HEK293T (cell line): ENCODE results near the gene FLVCR1.
"Not testable (repeated sequence)": the region's sequence is repeated elsewhere in the genome, so short reads cannot be mapped to it uniquely, and the experiment has no call there.

ENCODE experiments used
- CTCF ChIA-PET: fragments of 350-600 bp; formaldehyde crosslinking; extraction: SDS; loops from one replicate; lab custom pipeline; 2021; ENCODE audit warnings: antibody characterized with exemption, inconsistent platforms; lab: Yijun Ruan, JAX
- POLR2A ChIA-PET: fragments of 350-600 bp; formaldehyde crosslinking; extraction: SDS; loops from one replicate; lab custom pipeline; 2020; ENCODE audit warnings: antibody characterized with exemption, inconsistent platforms; lab: Yijun Ruan, JAX
- DNase-seq: peaks from one replicate; pipeline ENCODE4 v3.0.0; 2012; ENCODE audit warnings: mixed read lengths; ENCODE audit errors: extremely low spot score
- ARNT ChIP-seq: fragments of 450-650 bp; IDR thresholded peaks from 2 replicates; pipeline ENCODE4 v1.6.1; 2017; ENCODE audit warnings: mild to moderate bottlenecking
- BHLHE40 ChIP-seq: fragments of 450-650 bp; IDR thresholded peaks from 2 replicates; pipeline ENCODE4 v1.6.1; 2016; ENCODE audit warnings: mild to moderate bottlenecking, moderate library complexity, borderline replicate concordance
- CTBP1 ChIP-seq: fragments of 450-650 bp; IDR thresholded peaks from 2 replicates; pipeline ENCODE4 v1.6.1; 2016; ENCODE audit warnings: borderline replicate concordance
- ELF4 ChIP-seq: fragments of 450-650 bp; IDR thresholded peaks from 2 replicates; pipeline ENCODE4 v1.6.1; 2017; ENCODE audit warnings: antibody characterized with exemption
- FOXA1 ChIP-seq: fragments of 450-650 bp; IDR thresholded peaks from 2 replicates; pipeline ENCODE4 v1.6.1; 2016; ENCODE audit warnings: mild to moderate bottlenecking
- FOXK2 ChIP-seq: fragments of 450-650 bp; IDR thresholded peaks from 2 replicates; pipeline ENCODE4 v1.6.1; 2016; ENCODE audit warnings: mild to moderate bottlenecking
- FOXM1 ChIP-seq: fragments of 450-650 bp; IDR thresholded peaks from 2 replicates; pipeline ENCODE4 v1.6.1; 2017; ENCODE audit warnings: mild to moderate bottlenecking, borderline replicate concordance
- HDGF ChIP-seq: fragments of 450-650 bp; IDR thresholded peaks from 2 replicates; pipeline ENCODE4 v1.6.1; 2017; ENCODE audit warnings: antibody characterized with exemption, borderline replicate concordance
- L3MBTL2 ChIP-seq: fragments of 450-650 bp; conservative IDR thresholded peaks from 2 replicates; pipeline ENCODE4 v1.6.1; 2016; ENCODE audit warnings: mild to moderate bottlenecking
- LEF1 ChIP-seq: fragments of 450-650 bp; IDR thresholded peaks from 2 replicates; pipeline ENCODE4 v1.6.1; 2017; ENCODE audit warnings: mild to moderate bottlenecking, borderline replicate concordance
- NFRKB ChIP-seq: fragments of 450-650 bp; IDR thresholded peaks from 2 replicates; pipeline ENCODE4 v1.6.1; 2016; ENCODE audit warnings: mild to moderate bottlenecking, moderate library complexity
- SP1 ChIP-seq: fragments of 450-650 bp; IDR thresholded peaks from 2 replicates; pipeline ENCODE4 v1.6.1; 2017
- SUZ12 ChIP-seq: fragments of 450-650 bp; IDR thresholded peaks from 2 replicates; pipeline ENCODE4 v1.6.1; 2016; ENCODE audit warnings: mild to moderate bottlenecking
- TARDBP ChIP-seq: fragments of 450-650 bp; IDR thresholded peaks from 2 replicates; pipeline ENCODE4 v1.6.1; 2016
- ZNF384 ChIP-seq: fragments of 450-650 bp; IDR thresholded peaks from 2 replicates; pipeline ENCODE4 v1.6.1; 2016
- TF ChIP-seq, protein P1 (sequence below): fragments of 450-650 bp; IDR thresholded peaks from 2 replicates; pipeline ENCODE4 v1.6.1; 2016

The FLVCR1 gene

DNA sequence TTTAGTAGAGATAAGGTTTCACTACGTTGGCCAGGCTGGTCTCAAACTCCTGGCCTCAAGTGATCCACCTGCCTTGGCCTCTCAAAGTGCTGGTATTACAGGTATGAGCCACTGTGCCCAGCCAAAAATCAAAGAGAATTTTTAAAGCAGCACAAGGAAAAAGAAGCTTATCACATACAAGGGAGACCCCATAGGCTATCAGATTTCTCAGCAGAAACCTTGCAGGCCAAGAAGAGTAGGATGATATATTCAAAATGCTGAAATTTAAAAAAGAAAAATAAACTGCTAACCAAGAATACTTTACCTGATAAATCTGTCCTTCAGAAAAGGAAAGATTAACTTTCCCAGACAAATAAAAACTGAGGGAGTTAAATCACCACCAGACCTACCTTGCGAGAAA, 43.2 kb downstream of the FLVCR1 start:
- CTCF ChIA-PET, result no interaction called here
- POLR2A ChIA-PET, result no interaction called here
- TF ChIP-seq CTBP1, result no peak
- TF ChIP-seq L3MBTL2, result 0 out of 2 replicates have a peak, but pooled peaks have one; percentile 7
- no peak for DNase-seq

DNA sequence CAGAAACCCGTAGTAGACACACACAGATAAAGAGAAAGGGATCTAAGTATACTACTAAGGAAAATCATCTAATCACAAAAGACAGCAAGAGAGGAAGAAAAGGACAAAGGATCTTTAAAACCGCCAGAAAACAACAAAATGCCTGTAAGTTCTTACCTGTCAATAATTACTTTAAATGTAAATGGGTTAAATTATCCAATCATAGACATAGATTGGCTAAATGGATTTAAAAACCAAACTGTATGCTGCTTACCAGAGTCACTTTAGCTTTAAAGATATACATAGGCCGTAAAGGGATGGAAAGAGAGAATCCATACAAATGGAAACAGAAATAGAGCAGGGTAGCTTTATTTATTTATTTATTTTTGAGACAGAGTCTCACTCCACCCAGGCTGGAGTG, 44.0 kb downstream of the FLVCR1 start:
- ChIA-PET POLR2A (no interaction called here), CTCF (no interaction called here)
- DNase-seq, result no peak
- TF ChIP-seq BHLHE40 (no peak), HDGF (no peak), ARNT (no peak), SUZ12 (no peak), TARDBP (no peak), FOXM1 (no peak), ELF4 (no peak), FOXA1 (no peak), LEF1 (no peak), ZNF384 (no peak), NFRKB (no peak), SP1 (no peak), FOXK2 (no peak), L3MBTL2 (no peak), CTBP1 (no peak)
- TF ChIP-seq, protein P1, sequence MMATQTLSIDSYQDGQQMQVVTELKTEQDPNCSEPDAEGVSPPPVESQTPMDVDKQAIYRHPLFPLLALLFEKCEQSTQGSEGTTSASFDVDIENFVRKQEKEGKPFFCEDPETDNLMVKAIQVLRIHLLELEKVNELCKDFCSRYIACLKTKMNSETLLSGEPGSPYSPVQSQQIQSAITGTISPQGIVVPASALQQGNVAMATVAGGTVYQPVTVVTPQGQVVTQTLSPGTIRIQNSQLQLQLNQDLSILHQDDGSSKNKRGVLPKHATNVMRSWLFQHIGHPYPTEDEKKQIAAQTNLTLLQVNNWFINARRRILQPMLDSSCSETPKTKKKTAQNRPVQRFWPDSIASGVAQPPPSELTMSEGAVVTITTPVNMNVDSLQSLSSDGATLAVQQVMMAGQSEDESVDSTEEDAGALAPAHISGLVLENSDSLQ, result no peak

DNA sequence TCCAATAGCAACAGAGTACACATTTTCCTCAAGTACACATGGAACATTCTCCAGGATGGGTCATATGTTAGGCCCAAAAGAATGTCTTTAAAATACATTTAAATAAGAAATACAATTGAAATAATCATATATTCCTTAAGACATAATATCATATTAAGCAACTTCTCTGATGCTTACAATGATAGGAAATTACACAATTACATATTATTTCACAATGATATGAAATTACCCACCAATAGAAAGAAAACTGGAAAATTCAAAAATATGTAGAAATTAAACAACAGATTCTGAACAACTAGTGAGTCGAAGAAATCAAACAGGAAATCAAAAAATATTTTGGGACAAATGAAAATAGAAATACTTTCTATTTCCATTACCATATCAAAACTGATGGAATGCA, 45.6 kb downstream of the FLVCR1 start:
- ChIA-PET POLR2A (no interaction called here), CTCF (no interaction called here)
- TF ChIP-seq FOXM1 (no peak), ELF4 (no peak), HDGF (no peak), FOXA1 (no peak), FOXK2 (no peak), ARNT (no peak), SP1 (no peak), LEF1 (no peak), ZNF384 (no peak), TARDBP (no peak), NFRKB (no peak), BHLHE40 (no peak), L3MBTL2 (no peak), SUZ12 (no peak), CTBP1 (no peak)
- TF ChIP-seq, protein P1, result no peak
- DNase-seq, result no peak

DNA sequence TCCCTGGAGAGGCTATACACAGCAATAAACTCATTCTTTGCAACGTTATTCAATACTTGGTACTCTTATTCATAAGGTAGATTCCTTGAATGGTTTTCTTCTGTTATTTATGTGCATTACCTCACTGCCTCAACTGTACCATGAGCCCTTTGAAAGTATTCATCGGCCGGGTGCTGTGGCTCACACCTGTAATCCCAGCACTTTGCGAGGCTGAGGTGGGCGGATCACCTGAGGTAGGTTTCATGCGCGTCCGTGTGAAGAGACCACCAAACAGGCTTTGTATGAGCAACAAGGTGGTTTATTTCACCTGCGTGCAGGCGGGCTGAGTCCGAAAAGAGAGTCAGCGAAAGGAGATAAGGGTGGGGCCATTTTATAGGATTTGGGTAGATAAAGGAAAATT, 50.0 kb downstream of the FLVCR1 start:
- CTCF ChIA-PET, POLR2A ChIA-PET, DNase-seq: not testable (repeated sequence)

DNA sequence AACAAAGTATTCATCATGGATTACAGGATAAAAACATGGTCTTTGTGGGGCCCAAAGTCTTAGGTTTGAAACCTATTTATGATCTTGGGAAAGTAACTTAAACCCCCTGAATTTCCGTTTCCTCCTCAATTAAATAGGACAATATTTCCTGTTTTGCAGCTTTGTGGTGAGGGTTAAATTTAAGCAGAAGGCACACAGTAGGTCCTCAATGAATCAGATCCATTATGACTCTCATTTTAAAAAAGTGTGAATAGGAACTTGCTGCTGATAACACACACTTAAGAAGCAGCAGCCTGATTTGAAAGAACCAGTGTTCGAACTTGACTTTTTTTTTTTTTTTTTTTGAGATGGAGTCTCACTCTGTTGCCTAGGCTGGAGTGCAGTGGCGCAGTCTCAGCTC, 50.9 kb downstream of the FLVCR1 start:
- ChIA-PET POLR2A (no interaction called here), CTCF (no interaction called here)
- no peak for TF ChIP-seq FOXA1
- TF ChIP-seq, protein P1, result no peak
- TF ChIP-seq SP1, result no peak
- no peak for TF ChIP-seq ZNF384
- TF ChIP-seq ARNT, result no peak
- TF ChIP-seq FOXM1, result no peak
- TF ChIP-seq LEF1, result no peak
- no peak for TF ChIP-seq SUZ12
- TF ChIP-seq L3MBTL2, result no peak
- no peak for TF ChIP-seq ELF4
- no peak for TF ChIP-seq BHLHE40
- TF ChIP-seq HDGF, result no peak
- TF ChIP-seq FOXK2, result no peak
- no peak for TF ChIP-seq CTBP1
- TF ChIP-seq NFRKB, result no peak
- no peak for TF ChIP-seq TARDBP
- no peak for DNase-seq

DNA sequence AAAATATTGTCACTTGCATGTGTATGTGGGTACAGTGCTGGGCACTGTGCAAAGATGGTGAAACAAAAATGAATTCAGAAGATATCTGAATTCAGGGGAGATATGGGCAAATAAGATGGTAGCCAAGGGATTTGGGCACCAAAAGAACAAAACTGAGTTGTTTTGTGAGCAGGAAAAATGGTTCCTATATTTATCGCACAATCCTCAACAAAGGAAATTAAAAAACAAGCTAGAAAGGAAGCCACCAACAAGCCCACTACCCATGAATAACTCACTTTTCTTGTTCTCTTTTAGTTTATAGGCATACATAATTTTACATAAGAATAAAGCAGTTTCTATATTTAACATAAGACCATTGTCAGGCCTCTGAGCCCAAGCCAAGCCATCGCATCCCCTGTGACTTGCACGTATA, 51.6 kb downstream of the FLVCR1 start:
- POLR2A ChIA-PET, result no interaction called here
- no peak for DNase-seq
- CTCF ChIA-PET, result no interaction called here

DNA sequence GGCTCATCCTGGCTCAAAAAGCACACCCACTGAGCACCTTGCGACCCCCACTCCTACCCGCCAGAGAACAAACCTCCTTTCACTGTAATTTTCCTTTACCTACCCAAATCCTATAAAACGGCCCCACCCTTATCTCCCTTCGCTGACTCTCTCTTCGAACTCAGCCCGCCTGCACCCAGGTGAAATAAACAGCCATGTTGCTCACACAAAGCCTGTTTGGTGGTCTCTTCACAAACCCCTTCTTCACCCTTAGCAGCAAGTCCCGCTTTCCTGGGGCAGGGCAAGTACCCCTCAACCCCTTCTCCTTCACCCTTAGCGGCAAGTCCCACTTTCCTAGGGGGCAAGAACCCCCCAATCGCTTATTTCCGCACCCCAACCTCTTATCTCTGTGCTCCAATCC, 52.1 kb downstream of the FLVCR1 start:
- POLR2A ChIA-PET, CTCF ChIA-PET: not testable (repeated sequence)

More for the DNA sequence above, 51.6 kb downstream of the FLVCR1 start:
- no peak for TF ChIP-seq HDGF
- TF ChIP-seq LEF1, result no peak
- TF ChIP-seq BHLHE40, result no peak
- TF ChIP-seq, protein P1, result no peak
- no peak for TF ChIP-seq SP1
- TF ChIP-seq ARNT, result no peak
- no peak for TF ChIP-seq L3MBTL2

DNA sequence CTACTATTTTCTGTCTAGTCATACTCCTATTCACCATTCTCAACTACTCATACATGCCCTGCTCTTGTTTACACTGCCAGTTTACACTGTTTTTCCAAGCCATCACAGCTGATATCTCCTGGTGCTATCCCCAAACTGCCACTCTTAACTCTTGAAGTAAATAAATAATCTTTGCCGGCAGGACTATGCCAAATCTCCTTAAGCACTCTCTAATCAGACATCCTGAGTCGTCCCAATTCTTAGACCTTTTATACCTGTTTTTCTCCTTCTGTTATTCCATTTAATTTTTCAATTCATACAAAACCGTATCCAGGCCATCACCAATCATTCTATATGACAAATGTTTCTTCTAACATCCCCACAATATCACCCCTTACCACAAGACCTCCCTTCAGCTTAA, 55.6 kb downstream of the FLVCR1 start:
- CTCF ChIA-PET, POLR2A ChIA-PET, DNase-seq: not testable (repeated sequence)

More for the DNA sequence above, 52.1 kb downstream of the FLVCR1 start:
- not testable (repeated sequence) for DNase-seq

DNA sequence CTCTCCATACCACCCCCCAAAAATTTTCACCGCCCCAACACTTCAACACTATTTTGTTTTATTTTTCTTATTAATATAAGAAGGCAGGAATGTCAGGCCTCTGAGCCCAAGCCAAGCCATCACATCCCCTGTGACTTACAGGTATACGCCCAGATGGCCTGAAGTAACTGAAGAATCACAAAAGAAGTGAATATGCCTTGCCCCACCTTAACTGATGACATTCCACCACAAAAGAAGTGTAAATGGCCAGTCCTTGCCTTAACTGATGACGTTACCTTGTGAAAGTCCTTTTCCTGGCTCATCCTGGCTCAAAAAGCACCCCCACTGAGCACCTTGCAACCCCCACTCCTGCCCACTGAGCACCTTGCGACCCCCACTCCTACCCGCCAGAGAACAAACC, 56.0 kb downstream of the FLVCR1 start:
- POLR2A ChIA-PET, CTCF ChIA-PET, DNase-seq: not testable (repeated sequence)
